ENCODE measurements around the gene ZNF766.
A peak's percentile ranks its signal among the peaks of the same experiment; 100 is the strongest.

ZNF766 gene

GRCh38 chr19:52231154-52231910 lies 38.1 kb upstream of the ZNF766 start:
- Histone ChIP-seq H3K4me3 (ENCODE audit: low read depth, low read length) (no peak overlapping the region), H3K36me3 (replicated peaks) (peaks cover 29% of the 10 kb centered on the region), H3K27ac (no peak overlapping the region), H3K27me3 (replicated peaks) (no peaks in the 10 kb centered on the region)
- DNase-seq, result peak; percentile 2
- TF ChIP-seq CTCF (IDR thresholded peaks at IDR 0.05; ENCODE audit: low read depth, low read length, missing control alignments), result no peak
- in situ Hi-C loops (cut with HindIII; ENCODE audit: low pct_ligation_motif_present, low sequenced_read_pairs), result no loop called here

- H3K27me3 ChIP-seq (replicated peaks), result no peaks in the 10 kb centered on the region
- DNase-seq, result no peak
- no peaks in the 10 kb centered on the region for H3K36me3 ChIP-seq (replicated peaks)
- no peak overlapping the region for H3K27ac ChIP-seq
- no peak for TF ChIP-seq CTCF (IDR thresholded peaks at IDR 0.05; ENCODE audit: low read depth, low read length, missing control alignments)
- no peak overlapping the region for H3K4me3 ChIP-seq (ENCODE audit: low read depth, low read length)
- in situ Hi-C loops (cut with HindIII; ENCODE audit: low pct_ligation_motif_present, low sequenced_read_pairs), result no loop called here
These were observed 35.0 kb upstream of the ZNF766 start for GRCh38 chr19:52234406-52234805.

GRCh38 chr19:52237197-52237596 lies 32.2 kb upstream of the ZNF766 start:
- Histone ChIP-seq H3K27me3 (replicated peaks) (no peaks in the 10 kb centered on the region), H3K27ac (no peak overlapping the region), H3K36me3 (replicated peaks) (no peaks in the 10 kb centered on the region), H3K4me3 (ENCODE audit: low read depth, low read length) (no peak overlapping the region)
- in situ Hi-C loops (cut with HindIII; ENCODE audit: low pct_ligation_motif_present, low sequenced_read_pairs), result no loop called here
- DNase-seq, result peak; percentile 6
- no peak for TF ChIP-seq CTCF (IDR thresholded peaks at IDR 0.05; ENCODE audit: low read depth, low read length, missing control alignments)

GRCh38 chr19:52237771-52238400 lies 31.5 kb upstream of the ZNF766 start:
- TF ChIP-seq CTCF (IDR thresholded peaks at IDR 0.05; ENCODE audit: low read depth, low read length, missing control alignments), result peak; percentile 92
- in situ Hi-C loops (cut with HindIII; ENCODE audit: low pct_ligation_motif_present, low sequenced_read_pairs), result no loop called here
- H3K36me3 ChIP-seq (replicated peaks), result no peaks in the 10 kb centered on the region
- peak; percentile 68 for DNase-seq
- H3K4me3 ChIP-seq (ENCODE audit: low read depth, low read length), result no peak overlapping the region
- no peaks in the 10 kb centered on the region for H3K27me3 ChIP-seq (replicated peaks)
- H3K27ac ChIP-seq, result no peak overlapping the region

- DNase-seq, result no peak
- TF ChIP-seq CTCF (IDR thresholded peaks at IDR 0.05; ENCODE audit: low read depth, low read length, missing control alignments), result no peak
- Histone ChIP-seq H3K27me3 (replicated peaks) (no peaks in the 10 kb centered on the region), H3K36me3 (replicated peaks) (no peaks in the 10 kb centered on the region), H3K4me3 (ENCODE audit: low read depth, low read length) (no peak overlapping the region), H3K27ac (no peak overlapping the region)
- in situ Hi-C loops (cut with HindIII; ENCODE audit: low pct_ligation_motif_present, low sequenced_read_pairs), result no loop called here
These were observed 25.4 kb upstream of the ZNF766 start for GRCh38 chr19:52244021-52244420.

Measured in brain microvascular endothelial cell (primary cell).